ENCODE results near the gene DCAF15.

GRCh38 chr19:13914777-13915176 lies 37.5 kb upstream of the DCAF15 start:
- TF ChIP-seq CTCF (IDR thresholded peaks at IDR 0.05): no peak
- no peak for TF ChIP-seq ZFX (IDR thresholded peaks at IDR 0.05; ENCODE audit: borderline replicate concordance)
